SK-N-MC (cell line): ENCODE data around the gene SLC41A2.

Experiments used
- EZH2 ChIP-seq: fragments of 200-600 bp; sonication (generic); IDR thresholded peaks from one replicate; pipeline ENCODE4 v1.6.1; 2017; ENCODE audit warnings: antibody characterized with exemption
- FOXP2 ChIP-seq: optimal IDR thresholded peaks from 2 replicates; pipeline ENCODE3; 2011; ENCODE audit warnings: mild to moderate bottlenecking, moderate library complexity; ENCODE audit not compliant: insufficient read depth; ENCODE audit errors: extremely low read length, control extremely low read depth
- POLR2AphosphoS5 ChIP-seq: IDR thresholded peaks from 2 replicates; pipeline ENCODE4 v1.6.1; 2012; ENCODE audit warnings: mild to moderate bottlenecking, low read depth, low read length, borderline replicate concordance

GRCh38 chr12:104939089-104939488, 19.0 kb downstream of the SLC41A2 start:
- TF ChIP-seq EZH2: no peak
- no peak for TF ChIP-seq POLR2AphosphoS5
- TF ChIP-seq FOXP2: no peak
